NCI-H460 (cell line): ENCODE results near the gene KHNYN. TPM values are rescaled to one million over a fixed set of nuclear protein-coding genes. Genes with fewer than 3 reads are reported as not detected.

ENCODE experiments used
- DNase-seq: peaks from one replicate; pipeline ENCODE4 v3.0.0-alpha.2; 2016; ENCODE audit warnings: low read depth; ENCODE audit errors: extremely low read depth
- total RNA-seq: library from RNA; depleted of rRNA; stranded (reverse); fragments of >200 nt; shearing (Covaris generic); gene quantifications from 2 replicates; pipeline ENCODE4 v1.2.3, GENCODE V29; 2014

KHNYN gene
- total RNA-seq, 1 experiment from 2014 or later: 58.3 TPM

GRCh38 chr14:24422261-24422660 lies 7.5 kb upstream of the KHNYN start:
- DNase-seq: no peak

- no peak for DNase-seq
These were observed 6.8 kb upstream of the KHNYN start for GRCh38 chr14:24422694-24423601.

- no peak for DNase-seq
These were observed 4.0 kb upstream of the KHNYN start for GRCh38 chr14:24425704-24426103.

- DNase-seq: no peak
These were observed 3.4 kb upstream of the KHNYN start for GRCh38 chr14:24426150-24426911.

GRCh38 chr14:24426912-24427536 lies 2.7 kb upstream of the KHNYN start:
- DNase-seq: no peak

- DNase-seq: no peak
These were observed 1.9 kb upstream of the KHNYN start for GRCh38 chr14:24427537-24428508.

- DNase-seq: no peak
These were observed 943 bp upstream of the KHNYN start for GRCh38 chr14:24428628-24429394.

GRCh38 chr14:24430143-24430681 lies 458 bp downstream of the KHNYN start:
- peak; percentile 63 for DNase-seq

- DNase-seq: no peak
These were observed 1.2 kb downstream of the KHNYN start for GRCh38 chr14:24430682-24431568.

GRCh38 chr14:24431569-24432258 lies 2.0 kb downstream of the KHNYN start:
- DNase-seq: peak; percentile 92

- DNase-seq: no peak
These were observed 2.7 kb downstream of the KHNYN start for GRCh38 chr14:24432259-24433131.

- DNase-seq: no peak
These were observed 4.3 kb downstream of the KHNYN start for GRCh38 chr14:24434036-24434435.

- no peak for DNase-seq
These were observed 4.9 kb downstream of the KHNYN start for GRCh38 chr14:24434676-24435075.

GRCh38 chr14:24435192-24435810 lies 5.5 kb downstream of the KHNYN start:
- no peak for DNase-seq

- DNase-seq: no peak
These were observed 6.2 kb downstream of the KHNYN start for GRCh38 chr14:24435998-24436354.

GRCh38 chr14:24436355-24437019 lies 6.7 kb downstream of the KHNYN start:
- DNase-seq: peak; percentile 77
